Small intestine (tissue), 16 donors: Measurements from ENCODE around the gene TMEM50A. TPM values are rescaled to one million over a fixed set of nuclear protein-coding genes. Genes with fewer than 3 reads are reported as not detected.
"Not testable (repeated sequence)": the region's sequence is repeated elsewhere in the genome, so short reads cannot be mapped to it uniquely, and the experiment has no call there.

ENCODE experiments used
- DNase-seq, 2 donors: peaks; one replicate each; pipeline versions ENCODE4 v3.0.0 to v3.0.0-alpha.2; 2013
- FAIRE-seq: peaks from 2 replicates; lab custom pipeline; 2012; peaks lifted over from hg19 to GRCh38; lab: Jason Lieb, UNC
- H3K27ac ChIP-seq, 3 donors: one replicate each; pipeline ENCODE4 v1.5.1; 2013; ENCODE audit warnings: low read length in 2 of 3, mild to moderate bottlenecking in 2 of 3, control low read depth in 1 of 3, inconsistent platforms in 1 of 3, low read depth in 1 of 3, moderate library complexity in 1 of 3
- H3K27me3 ChIP-seq, 3 donors: one replicate each; pipeline ENCODE4 v1.6.1; 2013; ENCODE audit warnings: low read length in 3 of 3, inconsistent platforms in 1 of 3; ENCODE audit not compliant: control insufficient read depth in 3 of 3, insufficient read depth in 3 of 3
- H3K36me3 ChIP-seq, 3 donors: one replicate each; pipeline ENCODE4 v1.6.1; 2013; ENCODE audit warnings: low read length in 3 of 3, inconsistent platforms in 1 of 3, low read depth in 1 of 3, mild to moderate bottlenecking in 1 of 3, moderate library complexity in 1 of 3; ENCODE audit not compliant: control insufficient read depth in 3 of 3, insufficient read depth in 2 of 3
- H3K4me1 ChIP-seq, 3 donors: one replicate each; pipeline ENCODE4 v1.6.1; 2013; ENCODE audit warnings: low read length in 2 of 3, inconsistent platforms in 1 of 3, low read depth in 1 of 3, mild to moderate bottlenecking in 1 of 3, moderate library complexity in 1 of 3; ENCODE audit not compliant: control insufficient read depth in 3 of 3, insufficient read depth in 2 of 3
- H3K4me3 ChIP-seq, 3 donors: one replicate each; pipeline ENCODE4 v1.5.1; 2013; ENCODE audit warnings: low read length in 3 of 3, control low read depth in 1 of 3, inconsistent platforms in 1 of 3, low read depth in 1 of 3, mild to moderate bottlenecking in 1 of 3, moderate library complexity in 1 of 3
- H3K9me3 ChIP-seq, 2 donors: one replicate each; pipeline ENCODE4 v1.6.1; 2013; ENCODE audit warnings: low read depth in 1 of 2, low read length in 1 of 2; ENCODE audit not compliant: control insufficient read depth in 2 of 2, insufficient read depth in 1 of 2
- WGBS, 3 donors: extraction: QIAGEN DNeasy Blood & Tissue Kit; methylation state at CpG; one replicate each; pipeline ENCODE4 v1.1.7; 2013; 5-methylcytosine and 5-hydroxymethylcytosine counted together
- long read RNA-seq, 10 donors: transcript quantifications; one replicate each; lab custom pipeline, GENCODE V29; 2026
- polyA plus RNA-seq, 4 donors: library from polyadenylated mRNA; stranded (reverse) in 3 of 4; unstranded in 1 of 4; fragments of 200-250 nt in 3 of 4; fragments of 120-200 nt in 1 of 4; gene quantifications; one replicate each; pipeline versions ENCODE4 v1.2.1 to v1.2.3, GENCODE V29; 2013
- donor health status: healthy with polysubstance abuse.
- donor health status: control.
- donor health status: control.
- donor health status: Bipolar disorder and iron deficiency.
- donor health status: healthy.

TMEM50A gene
- polyA plus RNA-seq: 10 to 100 TPM; 45.9 to 77.6 (median 63.7) TPM
- long read RNA-seq, donor 1: 0 reads
- long read RNA-seq, donor 2, transcript TMEM50A-201 (7 exons, 2,683 nt): major isoform, 18 of 19 reads
- long read RNA-seq, donor 2, partial matches to known transcripts: 0 of 19 reads
- long read RNA-seq, donor 2, other reads (novel, unspliced or antisense): 0 of 19 reads
- long read RNA-seq, donor 3, transcript TMEM50A-201 (7 exons, 2,683 nt): major isoform, 22 of 44 reads
- long read RNA-seq, donor 3, partial matches to known transcripts: 22 of 44 reads
- long read RNA-seq, donor 3, other reads (novel, unspliced or antisense): 0 of 44 reads
- long read RNA-seq, donor 4: 0 reads
- long read RNA-seq, donor 5, transcript TMEM50A-201 (7 exons, 2,683 nt): major isoform, 12 of 13 reads
- long read RNA-seq, donor 5, partial matches to known transcripts: 0 of 13 reads
- long read RNA-seq, donor 5, other reads (novel, unspliced or antisense): 0 of 13 reads
- long read RNA-seq, donor 6, transcript TMEM50A-201 (7 exons, 2,683 nt): major isoform, 39 of 52 reads
- long read RNA-seq, donor 6, partial matches to known transcripts: 12 of 52 reads
- long read RNA-seq, donor 6, other reads (novel, unspliced or antisense): 0 of 52 reads
- long read RNA-seq, donor 7: 0 reads
- long read RNA-seq, donor 8, transcript TMEM50A-201 (7 exons, 2,683 nt): major isoform, 6 of 7 reads
- long read RNA-seq, donor 8, partial matches to known transcripts: 0 of 7 reads
- long read RNA-seq, donor 8, other reads (novel, unspliced or antisense): 0 of 7 reads
- long read RNA-seq, donor 9, transcript TMEM50A-201 (7 exons, 2,683 nt): major isoform, 9 of 9 reads
- long read RNA-seq, donor 9, partial matches to known transcripts: 0 of 9 reads
- long read RNA-seq, donor 9, other reads (novel, unspliced or antisense): 0 of 9 reads
- long read RNA-seq, donor 10, transcript TMEM50A-201 (7 exons, 2,683 nt): major isoform, 49 of 197 reads
- long read RNA-seq, donor 10, partial matches to known transcripts: 145 of 197 reads
- long read RNA-seq, donor 10, other reads (novel, unspliced or antisense): 0 of 197 reads

- FAIRE-seq (no peak), DNase-seq (peak; percentile 81 to 94)
- no peaks in the 10 kb centered on the region for H3K27me3 ChIP-seq
- peak within 1 kb of the TSS; percentile 94 to 100 (median 97) for H3K4me3 ChIP-seq
- no peaks in the 10 kb centered on the region for H3K9me3 ChIP-seq
- H3K27ac ChIP-seq: peak within 1 kb of the TSS; percentile 98 to 99 (median 99)
- WGBS, 3 donors: 0 to 1% (median 0%) methylated on average over 49 to 70 of the region's 75 CpGs
- H3K36me3 ChIP-seq: peaks cover 0 to 5% (median 0%) of the 10 kb centered on the region in 3 donors
- peaks cover 0 to 7% (median 0%) of the 10 kb centered on the region in 3 donors for H3K4me1 ChIP-seq
Observed at GRCh38 chr1:25338188-25338981, at the start of gene TMEM50A. TMEM50A (plus strand) TSS chr1:25338334; CDS start chr1:25340487, 2,153 bp downstream.

GRCh38 chr1:25288573-25289101 lies 49.5 kb upstream of the TMEM50A start:
- not testable (repeated sequence) for H3K27me3 ChIP-seq, DNase-seq, H3K36me3 ChIP-seq, H3K4me1 ChIP-seq, H3K9me3 ChIP-seq, FAIRE-seq, H3K4me3 ChIP-seq, H3K27ac ChIP-seq
- 67 to 87% (median 68%) methylated on average over 2 to 4 of the region's 8 CpGs for WGBS, 3 donors

DNA sequence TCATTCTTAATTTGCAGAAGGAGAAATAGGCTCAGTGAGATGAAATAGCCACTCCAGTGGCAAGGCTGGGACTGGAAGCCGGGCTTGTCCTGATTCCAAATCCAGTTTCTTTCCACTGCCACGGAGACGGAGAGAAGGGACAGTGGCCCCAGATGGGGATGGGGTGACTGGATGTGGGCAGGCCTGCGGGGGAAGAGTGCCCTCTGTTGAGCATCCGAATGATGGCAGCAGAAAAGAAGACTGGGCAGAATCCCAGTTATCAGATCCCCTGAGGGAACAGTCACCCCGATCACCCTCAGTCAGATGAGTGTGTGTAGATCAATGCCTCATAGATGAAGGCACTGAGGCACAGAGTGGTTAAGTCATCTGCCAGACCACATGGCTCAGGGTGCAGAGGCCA lies 48.1 kb upstream of the TMEM50A start:
- not testable (repeated sequence) for DNase-seq, H3K27me3 ChIP-seq, FAIRE-seq, H3K9me3 ChIP-seq, H3K4me1 ChIP-seq, H3K36me3 ChIP-seq, H3K4me3 ChIP-seq, H3K27ac ChIP-seq
- 8 to 23% (median 11%) methylated on average over 3 to 5 of the region's 6 CpGs for WGBS, 3 donors

GRCh38 chr1:25293426-25293825 lies 44.7 kb upstream of the TMEM50A start:
- H3K27ac ChIP-seq, FAIRE-seq, DNase-seq, H3K9me3 ChIP-seq, H3K27me3 ChIP-seq, H3K4me1 ChIP-seq, H3K4me3 ChIP-seq, H3K36me3 ChIP-seq: not testable (repeated sequence)
- 83 to 93% (median 88%) methylated on average over 2 of the region's 2 CpGs for WGBS, 3 donors

- H3K9me3 ChIP-seq, FAIRE-seq, H3K27ac ChIP-seq, H3K27me3 ChIP-seq, DNase-seq, H3K36me3 ChIP-seq, H3K4me3 ChIP-seq, H3K4me1 ChIP-seq: not testable (repeated sequence)
- WGBS, 3 donors: 88 to 92% (median 90%) methylated on average over 4 to 7 of the region's 14 CpGs
Observed at GRCh38 chr1:25294889-25295826, 43.0 kb upstream of the TMEM50A start.

DNA sequence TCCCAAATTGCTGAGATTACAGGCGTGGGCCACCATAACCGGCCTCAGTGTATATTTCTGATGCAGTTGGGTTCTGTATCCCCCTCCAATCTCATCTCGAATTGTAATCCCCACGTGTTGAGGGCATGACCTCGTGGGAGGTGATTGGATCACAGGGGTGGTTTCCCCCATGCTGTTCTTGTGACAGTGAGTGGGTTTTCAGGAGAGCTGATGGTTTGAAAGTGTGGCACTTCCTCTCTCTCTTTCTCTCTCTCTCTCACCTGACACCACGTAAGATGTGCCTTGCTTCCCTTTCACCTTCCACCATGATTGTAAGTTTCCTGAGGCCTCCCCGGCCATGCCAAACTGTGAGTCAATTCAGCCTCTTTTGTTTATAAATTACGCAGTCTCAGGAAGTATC lies 41.6 kb upstream of the TMEM50A start:
- H3K27ac ChIP-seq, DNase-seq, H3K36me3 ChIP-seq, H3K9me3 ChIP-seq, H3K27me3 ChIP-seq, FAIRE-seq, H3K4me1 ChIP-seq, H3K4me3 ChIP-seq: not testable (repeated sequence)
- WGBS, 3 donors: 62 to 72% (median 65%) methylated on average over 3 to 7 of the region's 8 CpGs

GRCh38 chr1:25300729-25301128 lies 37.4 kb upstream of the TMEM50A start:
- H3K36me3 ChIP-seq, DNase-seq, H3K27ac ChIP-seq, H3K4me1 ChIP-seq, H3K27me3 ChIP-seq, H3K4me3 ChIP-seq, H3K9me3 ChIP-seq, FAIRE-seq: not testable (repeated sequence)
- 87 to 96% (median 93%) methylated on average over 7 to 9 of the region's 9 CpGs for WGBS, 3 donors
